OCI-LY7 (cell line): ENCODE results near the gene SESN2. TPM values are rescaled to one million over a fixed set of nuclear protein-coding genes. Genes with fewer than 3 reads are reported as not detected.

Experiments
- BruUV-seq: library from RNA; stranded (reverse); fragments of 400-500 nt; replicated peaks from 2 replicates; lab custom pipeline; 2021; lab: Mats Ljungman, UMichigan
- CTCF ChIA-PET: fragments of 300-600 bp; sonication (Branson Sonifier 250); formaldehyde crosslinking; loops from one replicate; lab custom pipeline; 2022; ENCODE audit warnings: antibody characterized with exemption; ENCODE audit not compliant: unreplicated experiment; lab: Charles Lee
- POLR2A ChIA-PET: fragments of 300-600 bp; sonication (Branson Sonifier 250); formaldehyde crosslinking; loops from one replicate; lab custom pipeline; 2022; ENCODE audit warnings: antibody characterized with exemption; lab: Charles Lee
- DNase-seq: peaks from one replicate; pipeline ENCODE4 v3.0.0-alpha.2; 2015; ENCODE audit warnings: low spot score
- H2AFZ ChIP-seq: fragments of 200-600 bp; sonication (generic), shearing (Covaris generic); 2 replicates; pipeline ENCODE4 v1.6.1; 2014; ENCODE audit warnings: mild to moderate bottlenecking, antibody characterized with exemption, low read length, moderate library complexity
- H3K27ac ChIP-seq: fragments of 200-600 bp; sonication (generic); 2 replicates; pipeline ENCODE4 v1.5.1; 2014; ENCODE audit warnings: mixed run types, low read depth, mild to moderate bottlenecking, moderate library complexity, low read length, inconsistent platforms; ENCODE audit not compliant: poor library complexity, severe bottlenecking
- H3K36me3 ChIP-seq: fragments of 200-600 bp; sonication (generic); 2 replicates; pipeline ENCODE4 v1.6.1; 2014; ENCODE audit warnings: mild to moderate bottlenecking, antibody characterized with exemption, low read length, moderate library complexity, mixed read lengths; ENCODE audit not compliant: insufficient read depth
- H3K4me1 ChIP-seq: fragments of 200-600 bp; sonication (generic); 2 replicates; pipeline ENCODE4 v1.5.1; 2014; ENCODE audit warnings: mild to moderate bottlenecking, low read length; ENCODE audit not compliant: insufficient read depth, poor library complexity, severe bottlenecking
- H3K4me2 ChIP-seq: fragments of 200-600 bp; sonication (generic); 2 replicates; pipeline ENCODE4 v1.6.1; 2014; ENCODE audit warnings: mild to moderate bottlenecking, low read length
- H3K4me3 ChIP-seq: fragments of 200-600 bp; sonication (generic); 2 replicates; pipeline ENCODE4 v1.5.1; 2014; ENCODE audit warnings: mild to moderate bottlenecking, low read depth, low read length; ENCODE audit not compliant: poor library complexity, severe bottlenecking
- H3K79me2 ChIP-seq: fragments of 200-600 bp; sonication (generic); 2 replicates; pipeline ENCODE4 v1.6.1; 2016; ENCODE audit warnings: low read depth, mild to moderate bottlenecking, low read length, moderate library complexity, mixed read lengths; ENCODE audit not compliant: insufficient read depth
- H3K9me2 ChIP-seq: fragments of 200-600 bp; sonication (generic); 2 replicates; pipeline ENCODE4 v1.6.1; 2016; ENCODE audit warnings: mild to moderate bottlenecking, low read length, mixed read lengths; ENCODE audit not compliant: insufficient read depth
- H3K9me3 ChIP-seq: fragments of 200-600 bp; sonication (generic); 2 replicates; pipeline ENCODE4 v1.6.1; 2014; ENCODE audit warnings: mild to moderate bottlenecking, mixed run types, low read length, mixed read lengths
- H4K20me1 ChIP-seq: fragments of 200-600 bp; sonication (generic); 2 replicates; pipeline ENCODE4 v1.6.1; 2014; ENCODE audit warnings: mild to moderate bottlenecking, antibody characterized with exemption, low read length, moderate library complexity, mixed read lengths; ENCODE audit not compliant: insufficient read depth
- CTCF ChIP-seq: fragments of 200-600 bp; sonication (generic); conservative IDR thresholded peaks from 2 replicates; pipeline ENCODE4 v1.5.1; 2014; ENCODE audit warnings: mild to moderate bottlenecking, antibody characterized with exemption, low read length, moderate library complexity, mixed read lengths
- EZH2phosphoT487 ChIP-seq: fragments of 200-600 bp; sonication (generic); IDR thresholded peaks from 2 replicates; pipeline ENCODE4 v1.6.1; 2018; ENCODE audit warnings: low read depth, borderline replicate concordance, mild to moderate bottlenecking, mixed run types, antibody characterized with exemption, low read length, moderate library complexity, mixed read lengths
- intact Hi-C: fragments of 100-400 bp; cut with micrococcal nuclease; formaldehyde crosslinking; loops from one replicate; pipeline ENCODE4 v1.10.0; 2022; ENCODE audit not compliant: unreplicated experiment
- total RNA-seq, 2 experiments: library from RNA; depleted of rRNA in 1 of 2; stranded (reverse); fragments of >200 nt in 1 of 2; shearing (Covaris generic) in 1 of 2; gene quantifications; 2 replicates each; pipeline ENCODE4 v1.2.3, GENCODE V29; 2014 to 2022

Gene SESN2
- total RNA-seq, 2 experiments from 2014 or later: 22.8 to 41.2 TPM

GRCh38 chr1:28302247-28302646, 42.9 kb downstream of the SESN2 start:
- Histone ChIP-seq H3K4me3 (no peak overlapping the region), H3K79me2 (no peaks in the 10 kb centered on the region), H3K27ac (no peak overlapping the region), H3K9me2 (no peaks in the 10 kb centered on the region), H3K36me3 (no peaks in the 10 kb centered on the region), H4K20me1 (no peaks in the 10 kb centered on the region), H3K9me3 (no peaks in the 10 kb centered on the region), H2AFZ (no peak overlapping the region), H3K4me2 (no peak overlapping the region), H3K4me1 (no peaks in the 10 kb centered on the region)
- TF ChIP-seq EZH2phosphoT487: no peak
- no peak for TF ChIP-seq CTCF
- no peak for DNase-seq
- ChIA-PET CTCF (no interaction called here), POLR2A (interaction anchor here (0.6 to 1.6 kb wide), 3 partner anchors 13 to 1516 kb away, joined by 3 to 5 read pairs (median 4); no protein-coding TSS in a partner anchor)
- BruUV-seq: no TSS peak
- intact Hi-C loops: no loop called here

DNA sequence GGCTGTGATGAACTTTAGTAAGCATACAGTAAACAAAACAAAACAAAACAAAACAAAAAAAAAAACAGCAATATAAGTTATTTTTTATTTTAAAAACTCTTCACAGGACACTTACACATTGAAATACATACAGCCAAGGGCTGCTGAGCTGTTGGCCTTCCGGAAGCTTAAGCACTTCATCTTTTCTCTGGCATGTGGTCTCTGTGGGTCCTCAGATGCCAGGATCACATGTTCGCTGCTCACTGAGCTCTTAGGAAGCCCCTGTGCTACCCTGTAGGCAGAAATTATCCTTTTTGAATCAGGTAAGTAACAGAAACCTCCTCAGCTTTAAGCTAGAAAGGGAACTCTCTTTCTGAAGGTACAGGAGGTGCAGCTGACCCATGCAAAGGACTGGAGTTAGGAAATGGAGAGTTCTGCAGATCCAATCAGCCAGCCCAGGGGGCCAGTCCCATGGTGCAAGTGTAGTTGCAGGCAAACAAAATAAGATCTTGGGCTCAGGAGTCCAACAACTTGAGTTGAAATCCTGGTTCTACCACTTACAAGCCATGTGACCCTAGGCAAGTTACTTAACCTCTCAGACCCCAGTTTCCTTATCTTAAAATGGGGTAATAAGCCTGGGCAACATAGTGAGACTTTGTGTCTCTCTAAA, 47.1 kb downstream of the SESN2 start:
- Histone ChIP-seq H4K20me1 (no peaks in the 10 kb centered on the region), H3K4me2 (no peak overlapping the region), H3K9me3 (no peaks in the 10 kb centered on the region), H2AFZ (no peak overlapping the region), H3K9me2 (no peaks in the 10 kb centered on the region), H3K27ac (no peak overlapping the region), H3K79me2 (no peaks in the 10 kb centered on the region), H3K36me3 (no peaks in the 10 kb centered on the region), H3K4me1 (no peaks in the 10 kb centered on the region), H3K4me3 (no peak overlapping the region)
- POLR2A ChIA-PET: interaction anchor here (1.2 kb wide), 1 partner anchor 12 kb away, joined by 3 read pairs; no protein-coding TSS in a partner anchor
- TF ChIP-seq EZH2phosphoT487 (no peak), CTCF (no peak)
- DNase-seq: no peak
- intact Hi-C loops: no loop called here
- CTCF ChIA-PET: no interaction called here
- no TSS peak for BruUV-seq

DNA sequence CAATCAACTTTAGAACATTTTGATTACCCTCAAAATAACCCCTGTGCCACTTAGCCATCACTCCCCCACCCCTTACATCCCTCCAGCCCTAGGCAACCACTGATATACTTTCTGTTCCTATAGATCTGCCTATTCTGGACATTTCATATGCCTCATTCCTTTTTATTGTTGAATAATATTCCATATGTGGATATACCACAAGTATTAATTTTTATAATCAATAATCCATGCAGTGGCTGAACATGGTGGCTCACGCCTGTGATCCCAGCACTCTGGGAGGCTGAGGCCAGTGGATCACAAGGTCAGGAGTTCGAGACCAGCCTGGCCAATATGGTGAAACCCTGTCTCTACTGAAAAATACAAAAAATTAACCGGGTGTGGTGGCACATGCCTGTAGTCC, 49.4 kb downstream of the SESN2 start:
- Histone ChIP-seq H3K27ac (no peak overlapping the region), H3K9me3 (no peaks in the 10 kb centered on the region), H3K79me2 (no peaks in the 10 kb centered on the region), H3K9me2 (no peaks in the 10 kb centered on the region), H4K20me1 (no peaks in the 10 kb centered on the region), H2AFZ (no peak overlapping the region), H3K4me3 (no peak overlapping the region), H3K4me2 (no peak overlapping the region), H3K4me1 (no peaks in the 10 kb centered on the region), H3K36me3 (no peaks in the 10 kb centered on the region)
- TF ChIP-seq EZH2phosphoT487: no peak
- TF ChIP-seq CTCF: no peak
- intact Hi-C loops: no loop called here
- POLR2A ChIA-PET: interaction anchor here (0.5 to 1.6 kb wide), 4 partner anchors 18 to 677 kb away, joined by 3 to 6 read pairs (median 3); no protein-coding TSS in a partner anchor
- no peak for DNase-seq
- no TSS peak for BruUV-seq
- CTCF ChIA-PET: no interaction called here
